Neural crest cell (in vitro differentiated cells): ENCODE measurements around the gene PAQR3. TPM values are rescaled to one million over a fixed set of nuclear protein-coding genes. Genes with fewer than 3 reads are reported as not detected.
"Not testable (repeated sequence)": the region's sequence is repeated elsewhere in the genome, so short reads cannot be mapped to it uniquely, and the experiment has no call there.

Experiments used
- DNase-seq: peaks from one replicate; pipeline ENCODE4 v3.0.0; 2021; ENCODE audit warnings: low read depth, mixed read lengths, low spot score
- H3K27ac Mint-ChIP-seq: one replicate; pipeline ENCODE4 v1.8.0; 2021; ENCODE audit warnings: mild to moderate bottlenecking, mixed read lengths; ENCODE audit not compliant: unreplicated experiment
- H3K27me3 Mint-ChIP-seq: 2 replicates; pipeline ENCODE4 v1.8.0; 2021; ENCODE audit warnings: low read depth, mild to moderate bottlenecking, mixed read lengths
- H3K36me3 Mint-ChIP-seq: 2 replicates; pipeline ENCODE4 v1.8.0; 2021; ENCODE audit warnings: low read depth, mild to moderate bottlenecking, mixed read lengths
- H3K4me1 Mint-ChIP-seq: 2 replicates; pipeline ENCODE4 v1.8.0; 2021; ENCODE audit warnings: mixed read lengths
- H3K4me3 Mint-ChIP-seq: one replicate; pipeline ENCODE4 v1.8.0; 2021; ENCODE audit warnings: mild to moderate bottlenecking, mixed read lengths
- H3K9me3 Mint-ChIP-seq: 2 replicates; pipeline ENCODE4 v1.8.0; 2021; ENCODE audit warnings: mixed read lengths
- CTCF ChIP-seq: fragments of 200-600 bp; sonication (generic); conservative IDR thresholded peaks from 2 replicates; pipeline ENCODE4 v1.5.0; 2021; ENCODE audit warnings: antibody characterized with exemption, mild to moderate bottlenecking
- total RNA-seq: library from RNA; stranded (reverse); gene quantifications from 2 replicates; pipeline ENCODE4 v1.2.1, GENCODE V29; 2021

Gene PAQR3
- total RNA-seq, 1 donor from 2014 or later = 28.8 TPM

DNA sequence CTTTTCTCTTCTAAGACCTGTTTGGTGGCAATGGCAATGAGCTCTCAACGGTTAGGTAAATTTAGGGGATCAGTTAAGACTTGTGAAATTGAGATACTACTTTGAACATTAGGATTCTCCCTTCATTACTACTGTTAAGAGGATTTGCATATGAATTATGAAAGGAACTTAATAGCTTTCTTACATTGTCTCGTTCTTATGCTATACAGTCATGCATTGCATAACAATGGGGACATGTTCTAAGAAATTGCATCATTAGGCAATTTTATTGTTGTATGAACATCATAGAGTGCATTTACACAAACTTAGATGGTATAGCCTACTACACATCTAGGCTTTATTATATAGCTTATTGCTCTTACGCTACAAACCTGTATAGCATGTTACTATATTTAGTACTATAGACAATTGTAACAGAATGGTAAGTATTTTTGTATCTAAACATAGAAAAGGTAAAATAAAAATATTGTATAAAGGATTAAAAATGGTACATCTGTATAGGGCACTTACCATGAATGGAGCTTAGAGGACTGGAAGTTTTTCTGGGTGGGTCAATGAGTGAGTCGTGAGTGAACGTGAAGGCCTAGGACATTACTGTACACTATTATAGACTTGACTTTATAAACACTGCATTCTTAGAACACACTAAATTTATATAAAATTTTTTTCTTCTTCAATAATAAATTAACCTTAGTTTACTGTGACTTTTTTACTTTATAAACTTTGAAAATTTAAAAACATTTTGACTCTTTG lies 62.5 kb downstream of the PAQR3 start:
- Mint-ChIP-seq H3K4me3 (no peak overlapping the region), H3K27me3 (no peaks in the 10 kb centered on the region), H3K27ac (no peak overlapping the region), H3K4me1 (no peaks in the 10 kb centered on the region), H3K9me3 (no peaks in the 10 kb centered on the region), H3K36me3 (peaks cover 15% of the 10 kb centered on the region)
- TF ChIP-seq CTCF = no peak
- DNase-seq = no peak

DNA sequence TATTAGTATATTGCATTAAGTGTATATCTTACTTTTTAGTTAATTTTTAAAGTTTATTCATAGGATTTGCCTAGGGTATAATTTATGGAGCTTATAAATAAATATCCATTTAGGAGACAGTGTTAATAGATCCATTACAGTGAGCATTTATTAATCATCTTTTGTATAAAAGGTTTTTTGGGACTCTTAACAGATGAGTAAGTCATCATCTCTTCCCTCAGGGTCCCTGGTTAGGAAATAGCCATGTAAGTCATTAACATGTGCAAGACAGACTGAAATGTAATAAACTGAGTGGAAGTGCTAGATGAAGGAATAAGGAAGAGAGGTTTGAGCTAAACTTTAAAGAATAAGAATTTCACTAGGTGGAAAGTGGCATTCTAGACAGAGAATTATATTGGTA lies 69.2 kb downstream of the PAQR3 start:
- Mint-ChIP-seq H3K27ac (no peak overlapping the region), H3K9me3 (no peaks in the 10 kb centered on the region), H3K36me3 (peaks cover 17% of the 10 kb centered on the region)

DNA sequence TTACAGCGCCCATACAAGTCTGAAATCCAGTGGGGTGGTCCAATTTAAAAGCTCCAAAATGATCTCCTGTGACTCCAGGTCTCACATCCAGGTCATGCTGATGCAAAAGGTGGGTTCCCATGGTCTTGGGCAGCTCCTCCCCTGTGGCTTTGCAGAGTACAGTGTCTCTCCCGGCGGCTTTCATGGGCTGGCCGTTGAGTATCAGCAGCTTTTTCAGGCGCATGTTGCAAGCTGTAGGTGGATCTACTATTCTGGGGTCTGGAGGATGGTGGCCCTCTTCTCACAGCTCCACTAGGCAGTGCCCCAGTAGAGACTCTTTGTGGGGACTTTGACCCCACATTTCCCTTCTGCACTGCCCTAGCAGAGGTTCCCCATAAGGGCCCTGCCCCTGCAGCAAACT lies 70.5 kb downstream of the PAQR3 start:
- H3K4me1 Mint-ChIP-seq, H3K27ac Mint-ChIP-seq, H3K4me3 Mint-ChIP-seq, H3K27me3 Mint-ChIP-seq, H3K9me3 Mint-ChIP-seq, DNase-seq: not testable (repeated sequence)
- peaks cover 16% of the 10 kb centered on the region for H3K36me3 Mint-ChIP-seq

More for the DNA sequence above, 69.2 kb downstream of the PAQR3 start:
- no peak for TF ChIP-seq CTCF
- no peak for DNase-seq
- no peak overlapping the region for H3K4me3 Mint-ChIP-seq
- H3K27me3 Mint-ChIP-seq = no peaks in the 10 kb centered on the region
- H3K4me1 Mint-ChIP-seq = no peaks in the 10 kb centered on the region

GRCh38 chr4:78865451-78865850 lies 73.8 kb downstream of the PAQR3 start:
- H3K27ac Mint-ChIP-seq = no peak overlapping the region

DNA sequence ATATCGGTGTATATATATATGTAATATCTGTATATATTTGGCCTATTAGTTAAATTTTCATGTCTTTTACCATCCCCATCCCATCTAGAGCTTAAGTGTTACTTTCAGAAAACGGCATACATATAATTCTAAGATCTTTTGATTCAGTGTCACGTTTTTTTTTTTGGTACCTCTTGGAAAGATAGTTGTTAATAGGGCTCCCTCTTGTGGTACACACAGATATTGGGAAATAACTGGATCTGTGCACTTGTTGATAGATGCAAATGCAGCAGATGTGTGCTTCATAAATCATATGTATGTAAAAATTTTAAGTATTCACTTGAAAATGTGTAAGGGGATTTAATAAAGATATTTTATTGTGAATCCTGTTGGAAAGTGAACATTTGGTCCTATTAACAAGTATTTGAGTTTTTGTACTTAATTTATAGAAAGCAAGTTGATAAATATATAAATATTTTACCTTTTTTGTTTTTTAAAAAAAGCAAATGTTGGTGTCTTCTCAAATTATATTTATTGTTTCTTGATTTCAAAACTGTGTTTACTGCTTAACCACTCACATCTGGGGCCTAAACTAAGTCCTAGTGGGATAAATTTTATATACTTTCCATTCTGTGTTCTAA lies 74.7 kb downstream of the PAQR3 start:
- Mint-ChIP-seq H3K4me1 (peaks cover 4% of the 10 kb centered on the region), H3K27me3 (no peaks in the 10 kb centered on the region), H3K27ac (no peak overlapping the region), H3K36me3 (peaks cover 8% of the 10 kb centered on the region), H3K4me3 (no peak overlapping the region), H3K9me3 (no peaks in the 10 kb centered on the region)
- DNase-seq = no peak
- TF ChIP-seq CTCF = peak; percentile 92

More at GRCh38 chr4:78865451-78865850, 73.8 kb downstream of the PAQR3 start:
- no peak for TF ChIP-seq CTCF
- H3K9me3 Mint-ChIP-seq = no peaks in the 10 kb centered on the region
- H3K27me3 Mint-ChIP-seq = no peaks in the 10 kb centered on the region
- H3K4me3 Mint-ChIP-seq = no peak overlapping the region
- peaks cover 4% of the 10 kb centered on the region for H3K4me1 Mint-ChIP-seq
- peaks cover 8% of the 10 kb centered on the region for H3K36me3 Mint-ChIP-seq
- no peak for DNase-seq

DNA sequence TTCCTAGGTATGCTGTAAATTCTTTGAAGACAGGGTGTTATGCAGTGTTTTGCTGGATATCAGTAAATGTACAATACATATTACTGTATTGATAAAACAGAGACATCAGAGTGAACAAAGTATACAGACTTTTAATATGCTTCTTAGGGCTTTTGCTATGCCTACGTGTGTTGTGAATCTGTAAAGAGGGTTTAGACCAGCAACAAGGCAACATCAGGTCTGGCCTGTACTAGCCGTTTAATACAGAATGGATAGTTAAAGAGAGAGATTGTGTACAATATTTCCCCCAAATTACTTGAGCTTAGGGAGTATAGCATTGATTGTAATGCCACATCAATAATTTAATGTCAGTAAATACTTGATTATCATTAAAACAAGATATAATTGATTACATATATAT lies 75.2 kb downstream of the PAQR3 start:
- H3K27ac Mint-ChIP-seq = no peak overlapping the region
- TF ChIP-seq CTCF = no peak
- no peaks in the 10 kb centered on the region for H3K27me3 Mint-ChIP-seq
- H3K9me3 Mint-ChIP-seq = no peaks in the 10 kb centered on the region
- H3K36me3 Mint-ChIP-seq = peaks cover 8% of the 10 kb centered on the region
- no peak for DNase-seq
- H3K4me3 Mint-ChIP-seq = no peak overlapping the region
- peaks cover 4% of the 10 kb centered on the region for H3K4me1 Mint-ChIP-seq
